GM18861 (cell line): ENCODE data around the gene MSRB1.

Experiments used
- ATAC-seq: cut with Tn5 transposase; IDR thresholded peaks from one replicate; pipeline ENCODE4 v1.9.1; 2021; ENCODE audit not compliant: unreplicated experiment

Gene MSRB1

GRCh38 chr16:1918351-1919326 is 24.4 kb downstream of the MSRB1 start, which contains the start of gene HS3ST6:
HS3ST6 (minus strand) TSS chr16:1918415; CDS start chr16:1918323, 92 bp downstream.
- no peak for ATAC-seq

GRCh38 chr16:1917665-1918350 is 25.2 kb downstream of the MSRB1 start:
- ATAC-seq: no peak

GRCh38 chr16:1917056-1917664 is 25.8 kb downstream of the MSRB1 start:
- ATAC-seq: no peak

GRCh38 chr16:1916640-1916990 is 26.4 kb downstream of the MSRB1 start:
- no peak for ATAC-seq

GRCh38 chr16:1915732-1916639 is 27.0 kb downstream of the MSRB1 start:
- no peak for ATAC-seq

GRCh38 chr16:1914988-1915387 is 28.0 kb downstream of the MSRB1 start:
- no peak for ATAC-seq

GRCh38 chr16:1914084-1914608 is 28.9 kb downstream of the MSRB1 start:
- no peak for ATAC-seq

- ATAC-seq: no peak
These were observed 29.5 kb downstream of the MSRB1 start for GRCh38 chr16:1913327-1914083.

GRCh38 chr16:1912215-1912543 is 30.8 kb downstream of the MSRB1 start:
- ATAC-seq: no peak

GRCh38 chr16:1911467-1912214 is 31.4 kb downstream of the MSRB1 start:
- no peak for ATAC-seq

GRCh38 chr16:1909561-1910231 is 33.3 kb downstream of the MSRB1 start:
- ATAC-seq: no peak

GRCh38 chr16:1908983-1909382 is 34.0 kb downstream of the MSRB1 start:
- no peak for ATAC-seq

GRCh38 chr16:1908184-1908583 is 34.8 kb downstream of the MSRB1 start:
- ATAC-seq: no peak

- no peak for ATAC-seq
These were observed 35.7 kb downstream of the MSRB1 start for GRCh38 chr16:1907226-1907860.

GRCh38 chr16:1906846-1907165 is 36.2 kb downstream of the MSRB1 start:
- ATAC-seq: no peak

GRCh38 chr16:1906055-1906845 is 36.7 kb downstream of the MSRB1 start:
- ATAC-seq: no peak
